ENCODE data around the gene ACTL8.

The ACTL8 gene

DNA sequence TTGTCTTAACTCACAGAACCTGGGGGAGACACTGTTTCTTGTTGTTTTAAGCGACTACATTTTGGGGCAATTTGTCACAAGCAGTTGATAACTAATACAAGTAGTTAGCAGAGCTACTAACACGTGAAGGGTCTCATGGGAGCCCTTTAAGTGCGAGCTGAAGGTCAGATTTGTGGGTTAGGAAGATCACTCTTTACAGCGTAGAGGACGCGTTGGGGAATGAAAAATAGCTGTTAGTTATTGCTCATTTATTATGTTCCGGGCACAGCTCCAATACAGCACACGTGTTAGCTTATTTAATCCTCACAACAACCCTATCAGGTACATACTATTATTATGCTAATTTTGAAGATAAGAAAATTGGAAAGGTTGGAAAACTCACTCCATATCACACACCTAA is 95.9 kb downstream of the ACTL8 start:
- DNase-seq = no peak

DNA sequence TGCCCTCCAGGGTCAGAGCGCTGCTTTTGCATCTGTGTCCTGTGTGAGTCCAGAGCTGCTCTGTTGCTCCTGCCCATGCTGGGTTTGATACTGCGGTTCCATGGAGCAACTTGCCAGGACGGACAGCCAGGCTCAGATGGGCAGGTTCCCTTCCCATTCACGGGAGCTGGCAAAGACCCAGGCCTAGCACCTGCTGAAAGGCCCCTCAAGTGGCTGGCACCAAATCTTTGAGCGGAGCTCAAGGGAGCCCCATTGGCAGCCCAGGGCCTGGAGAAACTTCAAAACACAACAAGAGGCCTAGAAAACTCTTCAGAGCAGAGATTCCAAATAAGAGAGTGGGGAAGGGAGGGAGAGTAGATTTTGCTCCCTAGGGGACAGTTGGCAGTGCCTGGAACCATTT is 97.2 kb downstream of the ACTL8 start:
- peak; percentile 85 for DNase-seq

DNA sequence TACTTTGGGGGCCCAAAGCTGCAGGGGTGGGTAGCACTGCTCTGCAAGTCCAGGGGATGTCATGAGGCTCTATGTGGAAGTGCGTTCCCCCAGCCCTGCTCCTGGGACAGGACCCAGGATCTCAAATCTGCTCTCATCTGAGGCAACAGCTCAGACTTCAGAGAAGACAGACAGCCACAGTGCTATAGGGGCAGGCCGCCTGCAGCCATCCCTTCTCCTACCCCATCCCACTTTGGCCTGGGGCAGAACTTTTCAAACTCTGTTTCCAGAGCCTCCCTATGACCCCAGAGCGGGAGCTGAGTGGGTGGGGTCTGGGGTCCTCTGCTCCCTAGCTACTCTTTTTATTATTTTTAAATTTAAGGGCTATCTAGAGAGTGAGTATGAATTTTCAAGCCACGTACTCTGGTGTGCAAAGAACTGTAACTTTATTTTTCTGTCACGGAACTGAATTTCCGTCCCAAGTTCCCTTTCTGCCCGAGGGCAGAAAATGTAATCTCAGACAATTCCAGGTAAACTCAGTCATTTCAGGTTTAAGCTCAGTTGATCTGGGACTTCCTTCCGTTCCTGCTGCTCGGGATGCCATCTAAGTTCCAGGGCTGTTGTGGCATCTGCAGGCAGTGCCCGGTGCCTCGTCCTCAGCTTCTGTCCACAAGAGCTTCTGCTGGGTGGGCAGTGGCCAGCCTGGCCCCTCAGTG is 98.3 kb downstream of the ACTL8 start:
- DNase-seq = no peak

- DNase-seq = no peak
Measured at GRCh38 chr1:17856496-17857108, 101.5 kb downstream of the ACTL8 start.

DNA sequence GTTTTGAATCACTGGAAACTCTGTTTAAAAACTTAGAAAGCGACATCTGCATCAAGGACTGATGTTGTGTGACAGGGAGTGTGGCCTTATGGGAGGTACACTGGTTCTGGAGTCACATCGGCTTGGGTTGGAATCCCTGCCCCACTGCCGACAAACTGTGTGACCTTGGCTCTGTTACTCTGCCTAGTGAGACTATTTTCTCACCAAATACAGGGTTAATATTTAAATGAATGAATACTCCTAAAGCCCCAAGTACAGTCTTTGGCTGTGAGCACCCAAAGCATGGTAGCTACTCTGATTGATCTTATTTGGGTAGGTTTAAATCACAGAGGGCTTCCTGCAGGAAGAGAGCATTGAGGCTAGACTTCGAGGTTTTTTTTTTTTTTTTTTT is 102.0 kb downstream of the ACTL8 start:
- no peak for DNase-seq

GRCh38 chr1:17857996-17858395 is 102.9 kb downstream of the ACTL8 start:
- DNase-seq = peak; percentile 74

DNA sequence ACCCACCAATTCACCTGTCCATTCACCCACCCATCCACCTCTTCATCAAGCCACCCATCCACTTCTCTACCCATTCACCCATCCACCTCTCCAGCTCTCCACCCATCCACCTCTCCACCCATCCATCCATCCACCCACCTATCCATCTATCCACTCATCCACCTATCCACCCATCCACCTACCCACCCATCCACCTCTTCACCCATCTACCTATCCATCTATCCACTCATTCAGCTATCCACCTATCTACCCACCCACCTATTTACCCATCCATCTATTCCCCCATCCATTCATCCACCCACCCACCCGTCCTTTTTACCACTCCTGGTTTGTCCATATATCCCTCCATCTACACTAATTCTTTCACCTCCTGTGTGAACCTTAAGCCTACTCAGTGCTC is 105.7 kb downstream of the ACTL8 start:
- DNase-seq = no peak

DNA sequence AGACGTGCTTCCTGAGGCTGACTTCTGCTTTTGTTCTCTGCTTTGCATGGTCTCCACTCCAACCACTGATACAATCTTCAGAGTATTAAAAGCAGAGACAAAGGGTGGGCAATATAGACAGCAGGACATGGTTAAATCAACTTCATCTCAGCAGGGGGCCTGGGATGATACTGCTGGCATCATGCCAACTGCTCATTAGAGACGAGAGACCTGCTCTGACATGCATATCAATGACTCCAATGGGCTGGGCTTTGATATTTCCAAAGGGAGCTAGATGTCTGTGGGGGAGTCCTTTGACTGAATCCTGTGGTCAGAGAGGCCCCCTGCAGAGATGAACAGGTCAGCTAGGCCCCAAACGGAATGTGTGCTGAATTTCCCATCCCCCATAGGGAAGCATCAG is 106.6 kb downstream of the ACTL8 start:
- DNase-seq = peak; percentile 67

- no peak for DNase-seq
Measured at GRCh38 chr1:17862121-17862520, 107.0 kb downstream of the ACTL8 start.

DNA sequence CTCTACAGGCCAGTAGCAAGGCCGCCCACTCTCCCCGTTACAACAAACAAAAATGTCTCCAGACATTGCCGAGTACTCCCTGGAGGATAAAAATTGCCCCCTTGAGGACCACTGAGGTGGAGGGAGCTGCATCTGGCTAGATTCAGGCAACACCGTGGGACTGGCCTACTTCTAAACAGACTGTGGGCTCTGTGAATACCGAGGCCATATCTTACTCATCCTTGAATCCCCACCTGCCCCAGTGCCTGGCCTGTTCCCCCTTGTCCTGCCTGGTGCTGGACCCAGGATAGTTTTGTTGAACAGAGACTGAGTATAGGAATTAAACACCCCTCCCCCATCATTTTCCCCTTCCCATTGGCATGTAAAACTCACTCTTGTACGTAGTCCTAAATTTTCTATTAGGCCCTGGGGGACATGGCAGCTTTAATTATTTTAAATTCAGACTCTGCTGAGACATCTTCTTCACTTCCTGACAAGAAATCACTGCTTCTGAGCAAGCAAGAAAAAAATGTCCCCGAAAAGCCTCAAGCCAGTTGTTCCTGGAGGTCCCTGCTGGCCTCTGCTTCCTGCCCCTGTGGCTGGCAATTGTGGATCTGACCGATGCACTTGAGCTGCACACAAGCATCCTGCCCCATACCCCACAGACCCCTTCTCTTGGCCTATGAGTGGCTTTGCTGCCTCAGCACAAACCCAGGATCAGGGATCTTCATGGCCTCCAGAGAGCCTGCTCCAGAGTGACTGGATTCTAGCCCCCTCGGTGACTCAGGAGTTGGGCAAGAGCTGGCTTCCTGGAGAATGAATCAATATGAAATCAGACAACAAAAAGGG is 111.0 kb downstream of the ACTL8 start:
- DNase-seq = no peak

DNA sequence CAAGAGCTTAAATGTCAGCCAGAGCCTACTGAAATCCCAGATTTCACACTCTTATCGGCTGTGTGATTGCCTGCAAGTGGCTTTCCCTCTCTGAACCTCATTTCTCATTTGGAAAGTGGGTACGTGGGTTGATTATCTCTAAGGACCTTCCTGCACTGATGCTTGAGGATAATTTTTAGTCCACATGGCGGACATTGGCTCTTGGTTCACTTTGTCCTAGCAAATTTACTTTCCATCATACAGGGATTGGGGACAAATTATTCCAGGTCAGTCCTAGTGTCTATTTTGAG is 111.6 kb downstream of the ACTL8 start:
- no peak for DNase-seq

DNA sequence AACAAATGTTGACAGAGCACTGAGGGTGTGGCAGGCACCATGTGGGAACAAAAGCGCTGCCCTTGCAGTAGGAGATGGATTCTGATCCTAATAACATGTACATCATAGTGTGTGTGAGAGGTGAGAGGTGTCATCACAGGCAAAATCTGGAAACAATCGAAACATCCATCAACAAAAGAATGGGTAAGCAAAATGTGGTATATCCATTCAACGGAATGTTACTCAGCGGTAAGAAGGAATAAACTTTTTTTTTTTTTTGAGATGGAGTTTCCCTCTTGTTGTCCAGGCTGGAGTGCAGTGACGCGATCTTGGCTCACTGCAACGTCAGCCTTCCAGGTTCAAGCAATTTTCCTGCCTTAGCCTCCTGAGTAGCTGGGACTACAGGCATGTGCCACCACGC is 112.3 kb downstream of the ACTL8 start:
- no peak for DNase-seq

DNA sequence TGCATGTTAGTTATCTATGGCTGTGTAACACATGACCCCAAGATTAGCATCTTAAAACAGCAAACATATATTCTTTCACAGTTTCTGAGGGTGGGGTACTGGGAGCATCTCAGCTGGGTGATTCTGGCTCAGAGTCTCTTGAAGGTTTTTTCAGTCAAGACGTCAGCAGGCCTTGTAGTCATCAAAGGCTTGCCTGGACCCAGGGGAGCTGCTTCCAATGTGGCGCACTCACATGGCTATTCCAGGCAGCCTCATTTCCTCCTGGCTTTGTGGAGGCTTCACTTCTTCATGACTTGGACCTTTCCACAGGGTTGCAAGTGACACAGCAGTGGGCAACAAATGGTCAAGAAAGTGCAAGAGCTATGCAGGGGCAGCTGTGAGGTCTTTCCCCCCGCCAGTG is 114.7 kb downstream of the ACTL8 start:
- no peak for DNase-seq

GRCh38 chr1:17870679-17871078 is 115.5 kb downstream of the ACTL8 start:
- no peak for DNase-seq

DNA sequence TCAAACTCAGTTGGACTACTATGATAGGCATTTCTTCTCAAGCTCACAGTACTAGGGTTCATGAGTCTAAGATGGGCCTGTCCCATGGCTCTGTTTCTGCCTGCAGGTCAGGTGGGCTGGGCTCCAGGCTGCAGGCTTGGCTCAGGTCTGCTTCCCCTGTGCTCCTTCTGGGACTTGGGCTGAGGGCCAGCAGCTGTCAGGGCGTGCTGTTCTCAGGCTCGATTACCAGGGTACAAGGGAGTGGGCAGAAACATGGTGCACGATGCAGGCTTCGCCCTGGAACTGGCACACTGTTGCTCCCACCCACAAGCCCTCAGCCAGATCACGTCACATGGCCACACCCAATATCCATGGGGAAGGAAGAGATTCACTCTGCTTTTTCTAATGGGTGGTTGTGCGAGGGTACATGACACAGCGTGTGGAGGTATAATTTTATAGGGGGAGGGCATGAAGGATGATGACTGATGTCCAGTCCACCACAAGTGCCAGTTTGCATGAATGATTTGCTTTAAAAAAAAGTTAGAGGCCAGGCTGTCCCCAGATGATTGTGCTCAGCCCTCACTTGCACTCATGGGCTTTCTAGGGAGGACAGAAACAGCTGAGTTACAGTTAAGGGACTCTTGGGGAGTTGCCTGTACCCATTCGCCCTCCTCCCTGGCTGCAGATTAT is 118.0 kb downstream of the ACTL8 start:
- DNase-seq = no peak

GRCh38 chr1:17874231-17874630 is 119.1 kb downstream of the ACTL8 start:
- no peak for DNase-seq

- DNase-seq = no peak
Measured at GRCh38 chr1:17874710-17875109, 119.6 kb downstream of the ACTL8 start.

GRCh38 chr1:17875171-17875881 is 120.2 kb downstream of the ACTL8 start:
- DNase-seq = no peak

- DNase-seq = no peak
Measured at GRCh38 chr1:17875882-17876280, 120.7 kb downstream of the ACTL8 start.
